ENCODE data around the gene RAB9B. TPM values are rescaled to one million over a fixed set of nuclear protein-coding genes. Genes with fewer than 3 reads are reported as not detected.

RAB9B gene
- total RNA-seq, 1 donor from 2014 or later, result 4.5 TPM

GRCh38 chrX:103846386-103846785 is 14.3 kb upstream of the RAB9B start:
- Mint-ChIP-seq H3K9me3 (ENCODE audit: unreplicated experiment) (peaks cover 2% of the 10 kb centered on the region), H3K36me3 (ENCODE audit: unreplicated experiment) (no peaks in the 10 kb centered on the region), H3K27me3 (ENCODE audit: unreplicated experiment) (no peaks in the 10 kb centered on the region), H3K4me3 (ENCODE audit: unreplicated experiment) (no peak overlapping the region), H3K4me1 (ENCODE audit: low read depth, unreplicated experiment) (no peaks in the 10 kb centered on the region), H3K27ac (ENCODE audit: unreplicated experiment) (no peak overlapping the region)
- TF ChIP-seq CTCF (IDR thresholded peaks at IDR 0.05; ENCODE audit: partially characterized antibody, unreplicated experiment), result no peak
- no peak for DNase-seq

GRCh38 chrX:103845165-103845653 is 13.2 kb upstream of the RAB9B start:
- no peaks in the 10 kb centered on the region for H3K4me1 Mint-ChIP-seq (ENCODE audit: low read depth, unreplicated experiment)
- no peaks in the 10 kb centered on the region for H3K27me3 Mint-ChIP-seq (ENCODE audit: unreplicated experiment)
- no peak overlapping the region for H3K27ac Mint-ChIP-seq (ENCODE audit: unreplicated experiment)
- H3K36me3 Mint-ChIP-seq (ENCODE audit: unreplicated experiment), result no peaks in the 10 kb centered on the region
- H3K9me3 Mint-ChIP-seq (ENCODE audit: unreplicated experiment), result peaks cover 2% of the 10 kb centered on the region
- TF ChIP-seq CTCF (IDR thresholded peaks at IDR 0.05; ENCODE audit: partially characterized antibody, unreplicated experiment), result peak; percentile 49
- DNase-seq, result peak; percentile 51
- H3K4me3 Mint-ChIP-seq (ENCODE audit: unreplicated experiment), result no peak overlapping the region

GRCh38 chrX:103839404-103839803 is 7.3 kb upstream of the RAB9B start:
- Mint-ChIP-seq H3K4me1 (ENCODE audit: low read depth, unreplicated experiment) (peaks cover under 1% of the 10 kb centered on the region), H3K9me3 (ENCODE audit: unreplicated experiment) (peaks cover 2% of the 10 kb centered on the region), H3K27me3 (ENCODE audit: unreplicated experiment) (no peaks in the 10 kb centered on the region), H3K36me3 (ENCODE audit: unreplicated experiment) (no peaks in the 10 kb centered on the region), H3K27ac (ENCODE audit: unreplicated experiment) (no peak overlapping the region), H3K4me3 (ENCODE audit: unreplicated experiment) (no peak overlapping the region)
- DNase-seq, result no peak
- no peak for TF ChIP-seq CTCF (IDR thresholded peaks at IDR 0.05; ENCODE audit: partially characterized antibody, unreplicated experiment)

- Mint-ChIP-seq H3K27ac (ENCODE audit: unreplicated experiment) (peak overlapping the region; percentile 8), H3K4me3 (ENCODE audit: unreplicated experiment) (peak overlapping the region; percentile 78), H3K4me1 (ENCODE audit: low read depth, unreplicated experiment) (peaks cover 7% of the 10 kb centered on the region), H3K27me3 (ENCODE audit: unreplicated experiment) (peaks cover 6% of the 10 kb centered on the region), H3K36me3 (ENCODE audit: unreplicated experiment) (no peaks in the 10 kb centered on the region), H3K9me3 (ENCODE audit: unreplicated experiment) (peaks cover 5% of the 10 kb centered on the region)
- DNase-seq, result no peak
- TF ChIP-seq CTCF (IDR thresholded peaks at IDR 0.05; ENCODE audit: partially characterized antibody, unreplicated experiment), result no peak
Observed at GRCh38 chrX:103831342-103831802, 685 bp downstream of the RAB9B start.

GRCh38 chrX:103830848-103831247 is 1.2 kb downstream of the RAB9B start:
- no peak for TF ChIP-seq CTCF (IDR thresholded peaks at IDR 0.05; ENCODE audit: partially characterized antibody, unreplicated experiment)

More at GRCh38 chrX:103830848-103831247, 1.2 kb downstream of the RAB9B start:
- peaks cover 5% of the 10 kb centered on the region for H3K9me3 Mint-ChIP-seq (ENCODE audit: unreplicated experiment)
- H3K27ac Mint-ChIP-seq (ENCODE audit: unreplicated experiment), result no peak overlapping the region
- peak overlapping the region; percentile 74 for H3K4me3 Mint-ChIP-seq (ENCODE audit: unreplicated experiment)
- H3K27me3 Mint-ChIP-seq (ENCODE audit: unreplicated experiment), result peaks cover 6% of the 10 kb centered on the region
- H3K4me1 Mint-ChIP-seq (ENCODE audit: low read depth, unreplicated experiment), result peaks cover 7% of the 10 kb centered on the region
- DNase-seq, result no peak
- no peaks in the 10 kb centered on the region for H3K36me3 Mint-ChIP-seq (ENCODE audit: unreplicated experiment)

Measured in glutamatergic neuron (in vitro differentiated cells).